Measurements from ENCODE around the gene CHN2. TPM values are rescaled to one million over a fixed set of nuclear protein-coding genes. Genes with fewer than 3 reads are reported as not detected.

CHN2 gene
- total and polyA plus RNA-seq, 10 donors: 4.2 to 52.0 (median 28.5) TPM

DNA sequence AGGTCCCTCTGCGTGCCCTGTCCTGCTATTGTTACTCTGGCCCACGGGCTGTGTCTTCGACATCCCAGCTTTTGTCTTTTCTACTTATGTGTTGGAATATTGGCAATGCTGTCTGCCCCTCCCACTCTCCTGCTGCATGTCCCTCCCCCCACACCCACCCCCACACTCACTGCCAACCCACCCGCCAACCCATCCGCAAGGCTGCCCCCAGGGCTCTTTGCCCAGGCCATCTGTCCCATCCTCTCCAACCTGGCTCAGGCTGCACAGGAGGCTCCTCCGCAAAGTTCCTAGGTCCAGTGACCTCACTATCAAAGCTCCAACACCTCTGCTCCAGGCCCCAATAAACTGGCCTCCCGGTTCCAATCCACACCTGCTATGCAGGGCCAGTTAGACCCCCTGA lies 202.0 kb downstream of the CHN2 start:
- TF ChIP-seq POLR2A (IDR thresholded peaks at IDR 0.05) (no peak), POLR2AphosphoS5 (IDR thresholded peaks at IDR 0.05) (no peak)
- TF ChIP-seq, protein P1, sequence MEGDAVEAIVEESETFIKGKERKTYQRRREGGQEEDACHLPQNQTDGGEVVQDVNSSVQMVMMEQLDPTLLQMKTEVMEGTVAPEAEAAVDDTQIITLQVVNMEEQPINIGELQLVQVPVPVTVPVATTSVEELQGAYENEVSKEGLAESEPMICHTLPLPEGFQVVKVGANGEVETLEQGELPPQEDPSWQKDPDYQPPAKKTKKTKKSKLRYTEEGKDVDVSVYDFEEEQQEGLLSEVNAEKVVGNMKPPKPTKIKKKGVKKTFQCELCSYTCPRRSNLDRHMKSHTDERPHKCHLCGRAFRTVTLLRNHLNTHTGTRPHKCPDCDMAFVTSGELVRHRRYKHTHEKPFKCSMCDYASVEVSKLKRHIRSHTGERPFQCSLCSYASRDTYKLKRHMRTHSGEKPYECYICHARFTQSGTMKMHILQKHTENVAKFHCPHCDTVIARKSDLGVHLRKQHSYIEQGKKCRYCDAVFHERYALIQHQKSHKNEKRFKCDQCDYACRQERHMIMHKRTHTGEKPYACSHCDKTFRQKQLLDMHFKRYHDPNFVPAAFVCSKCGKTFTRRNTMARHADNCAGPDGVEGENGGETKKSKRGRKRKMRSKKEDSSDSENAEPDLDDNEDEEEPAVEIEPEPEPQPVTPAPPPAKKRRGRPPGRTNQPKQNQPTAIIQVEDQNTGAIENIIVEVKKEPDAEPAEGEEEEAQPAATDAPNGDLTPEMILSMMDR (IDR thresholded peaks at IDR 0.05 in 8 of 11, conservative IDR thresholded peaks at IDR 0.05 in 3 of 11): no peak
- Histone ChIP-seq H3K27me3 (replicated peaks in 1 of 7) (no peaks in the 10 kb centered on the region), H3K4me3 (no peak overlapping the region), H3K9me3 (no peaks in the 10 kb centered on the region), H3K27ac (no peak overlapping the region), H3K4me1 (no peaks in the 10 kb centered on the region), H3K36me3 (peaks cover 0 to 34% (median 6%) of the 10 kb centered on the region in 6 donors)
- DNase-seq: no peak
- intact Hi-C loops (cut with DNase I; ENCODE audit: low total_unique reads): no loop called here
- 95 to 99% (median 97%) methylated on average over 7 of the region's 7 CpGs for WGBS, 5 donors

DNA sequence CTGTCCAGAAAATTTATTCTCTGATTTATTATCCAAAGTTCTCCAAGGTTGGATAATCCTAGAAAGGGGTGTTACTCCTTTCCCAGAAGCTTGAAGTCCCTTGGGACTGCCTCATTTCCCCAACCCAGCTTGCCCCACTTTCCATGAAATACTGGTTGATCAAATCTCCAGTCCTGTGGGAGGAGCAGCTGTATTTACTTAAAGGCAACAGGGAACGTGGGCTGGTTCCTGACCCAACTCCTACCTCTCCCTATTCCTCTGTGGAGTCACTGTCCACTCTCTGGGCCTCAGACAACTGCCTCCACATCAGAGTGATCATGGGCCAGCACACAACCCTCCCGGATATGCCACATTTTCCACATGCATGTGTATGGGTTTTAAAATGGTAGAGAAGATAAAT lies 202.8 kb downstream of the CHN2 start:
- H3K9me3 ChIP-seq: no peaks in the 10 kb centered on the region
- H3K4me3 ChIP-seq: no peak overlapping the region
- H3K4me1 ChIP-seq: no peaks in the 10 kb centered on the region
- no peak overlapping the region for H3K27ac ChIP-seq
- no peak for DNase-seq
- H3K27me3 ChIP-seq (replicated peaks in 1 of 7): no peaks in the 10 kb centered on the region
- H3K36me3 ChIP-seq: peaks cover 0 to 34% (median 6%) of the 10 kb centered on the region in 6 donors
- intact Hi-C loops (cut with DNase I; ENCODE audit: low total_unique reads): no loop called here
- no peak for TF ChIP-seq POLR2AphosphoS5 (IDR thresholded peaks at IDR 0.05)
- TF ChIP-seq POLR2A (IDR thresholded peaks at IDR 0.05): no peak
- TF ChIP-seq, protein P1 (IDR thresholded peaks at IDR 0.05 in 8 of 11, conservative IDR thresholded peaks at IDR 0.05 in 3 of 11): no peak
- 57 to 91% (median 79%) methylated on average over 2 of the region's 2 CpGs for WGBS, 5 donors

DNA sequence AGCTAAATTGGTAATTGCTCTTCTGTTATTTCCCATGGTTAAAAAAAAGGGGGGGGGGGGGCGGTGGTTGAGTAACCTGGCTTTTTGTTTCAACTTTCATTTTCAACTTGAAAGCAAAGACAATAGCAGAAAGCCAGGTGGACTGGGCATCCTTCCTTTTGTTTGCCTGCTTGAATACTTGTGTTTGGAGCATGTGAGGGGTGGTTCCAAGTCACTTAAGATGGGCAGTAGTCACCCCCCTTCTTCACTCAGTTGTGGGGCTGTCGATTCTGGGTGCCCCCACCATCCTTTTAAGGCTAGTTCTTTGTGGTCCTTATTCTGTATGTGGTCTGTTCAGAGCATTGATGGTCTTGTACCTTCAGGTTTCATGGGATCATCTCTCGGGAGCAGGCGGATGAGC lies 203.4 kb downstream of the CHN2 start:
- DNase-seq: no peak
- TF ChIP-seq POLR2A (IDR thresholded peaks at IDR 0.05) (no peak), POLR2AphosphoS5 (IDR thresholded peaks at IDR 0.05) (no peak)
- TF ChIP-seq, protein P1 (IDR thresholded peaks at IDR 0.05 in 8 of 11, conservative IDR thresholded peaks at IDR 0.05 in 3 of 11): no peak
- WGBS, 5 donors: 74 to 83% (median 81%) methylated on average over 4 of the region's 4 CpGs
- Histone ChIP-seq H3K4me3 (no peak overlapping the region), H3K27me3 (replicated peaks in 1 of 7) (no peaks in the 10 kb centered on the region), H3K9me3 (no peaks in the 10 kb centered on the region), H3K36me3 (peaks cover 0 to 34% (median 6%) of the 10 kb centered on the region in 6 donors), H3K4me1 (no peaks in the 10 kb centered on the region), H3K27ac (no peak overlapping the region)
- intact Hi-C loops (cut with DNase I; ENCODE audit: low total_unique reads): no loop called here

DNA sequence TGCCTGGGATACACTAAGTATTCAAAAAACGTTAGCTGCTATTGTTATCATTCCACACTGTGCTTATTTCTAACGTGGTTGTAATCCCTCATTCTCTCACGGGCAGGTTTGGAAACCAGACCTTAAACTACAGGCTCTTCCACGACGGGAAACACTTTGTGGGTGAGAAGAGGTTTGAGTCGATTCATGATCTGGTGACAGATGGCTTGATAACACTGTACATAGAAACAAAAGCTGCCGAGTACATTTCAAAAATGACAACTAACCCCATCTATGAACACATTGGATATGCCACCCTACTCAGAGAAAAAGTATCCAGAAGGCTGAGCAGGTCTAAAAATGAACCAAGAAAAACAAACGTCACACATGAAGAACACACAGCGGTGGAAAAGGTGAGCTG lies 205.9 kb downstream of the CHN2 start:
- TF ChIP-seq, protein P1 (IDR thresholded peaks at IDR 0.05 in 8 of 11, conservative IDR thresholded peaks at IDR 0.05 in 3 of 11): no peak
- TF ChIP-seq POLR2A (IDR thresholded peaks at IDR 0.05): no peak
- no peak for TF ChIP-seq POLR2AphosphoS5 (IDR thresholded peaks at IDR 0.05)
- no peaks in the 10 kb centered on the region for H3K9me3 ChIP-seq
- no peaks in the 10 kb centered on the region for H3K4me1 ChIP-seq
- no peak overlapping the region for H3K4me3 ChIP-seq
- no peak overlapping the region for H3K27ac ChIP-seq
- H3K27me3 ChIP-seq (replicated peaks in 1 of 7): no peaks in the 10 kb centered on the region
- DNase-seq: no peak
- intact Hi-C loops (cut with DNase I; ENCODE audit: low total_unique reads): no loop called here
- H3K36me3 ChIP-seq: peaks cover 0 to 34% (median 6%) of the 10 kb centered on the region in 6 donors
- 83 to 96% (median 90%) methylated on average over 9 of the region's 9 CpGs for WGBS, 5 donors

All from spleen (tissue), 11 donors.